Activated B cell treated with CpG ODN at 0.5 μM for 24 hours (primary cell): ENCODE measurements around the gene BCL11B. TPM values are rescaled to one million over a fixed set of nuclear protein-coding genes. Genes with fewer than 3 reads are reported as not detected.

Source experiments
- ATAC-seq: fragments of 200-7000 bp; cut with Tn5 transposase; one replicate; pipeline ENCODE4 v1.10.0; 2021; ENCODE audit warnings: low read depth, mild to moderate bottlenecking, moderate library complexity
- CTCF ChIA-PET: fragments of 350-600 bp; sonication (Branson Sonifier 250); formaldehyde crosslinking; loops from one replicate; lab custom pipeline; 2021; ENCODE audit warnings: antibody characterized with exemption; lab: Charles Lee
- POLR2A ChIA-PET: fragments of 350-600 bp; sonication (Branson Sonifier 250); formaldehyde crosslinking; loops from one replicate; lab custom pipeline; 2021; ENCODE audit warnings: antibody characterized with exemption; lab: Charles Lee
- DNase-seq: peaks from one replicate; pipeline ENCODE4 v3.0.0; 2022
- H3K27ac Mint-ChIP-seq: one replicate; pipeline ENCODE4 v1.8.0; 2020; ENCODE audit warnings: mixed read lengths
- H3K27me3 Mint-ChIP-seq: one replicate; pipeline ENCODE4 v1.8.0; 2021; ENCODE audit warnings: mixed read lengths
- H3K36me3 Mint-ChIP-seq: one replicate; pipeline ENCODE4 v1.8.0; 2021; ENCODE audit warnings: low read depth, mixed read lengths
- H3K4me1 Mint-ChIP-seq: one replicate; pipeline ENCODE4 v1.8.0; 2021; ENCODE audit warnings: mixed read lengths
- H3K4me3 Mint-ChIP-seq: one replicate; pipeline ENCODE4 v1.8.0; 2020; ENCODE audit warnings: mild to moderate bottlenecking, mixed read lengths
- H3K9me3 Mint-ChIP-seq: one replicate; pipeline ENCODE4 v1.8.0; 2020; ENCODE audit warnings: mixed read lengths
- intact Hi-C: fragments of 100-400 bp; cut with micrococcal nuclease; formaldehyde crosslinking; loops from one replicate; pipeline ENCODE4 v1.15.1; 2024
- total RNA-seq: library from RNA; stranded (reverse); gene quantifications from 2 replicates; pipeline ENCODE4 v1.2.3, GENCODE V29; 2022
- TF ChIP-seq, protein P1 (sequence below): fragments of 200-600 bp; IDR thresholded peaks from one replicate; pipeline ENCODE4 v1.8.0; 2022; ENCODE audit warnings: antibody characterized with exemption, mild to moderate bottlenecking

Gene BCL11B
- total RNA-seq, 1 donor from 2014 or later, result 0.13 TPM

DNA sequence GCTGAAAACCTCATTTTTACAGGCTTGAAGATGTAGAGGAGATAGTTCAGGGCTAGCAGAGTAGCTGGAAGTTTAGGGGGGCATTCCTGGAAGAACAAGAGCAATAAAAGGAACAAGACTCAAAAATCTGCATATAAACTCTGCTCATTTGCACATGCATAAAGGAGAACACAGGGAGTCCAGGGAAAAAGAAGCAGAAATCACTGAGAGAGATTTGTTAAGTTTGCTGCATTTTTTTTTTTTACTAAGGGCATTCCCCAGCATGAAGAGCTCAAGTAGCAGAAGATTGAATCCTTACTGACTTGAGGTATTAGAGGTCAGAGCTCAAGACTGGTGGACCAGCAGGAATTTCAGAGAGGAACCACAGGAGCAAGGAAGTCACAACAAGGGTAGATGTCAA, 28.2 kb upstream of the BCL11B start:
- DNase-seq (no peak), ATAC-seq (no peak)
- no peaks in the 10 kb centered on the region for H3K27me3 Mint-ChIP-seq
- H3K36me3 Mint-ChIP-seq, result no peaks in the 10 kb centered on the region
- TF ChIP-seq, protein P1, sequence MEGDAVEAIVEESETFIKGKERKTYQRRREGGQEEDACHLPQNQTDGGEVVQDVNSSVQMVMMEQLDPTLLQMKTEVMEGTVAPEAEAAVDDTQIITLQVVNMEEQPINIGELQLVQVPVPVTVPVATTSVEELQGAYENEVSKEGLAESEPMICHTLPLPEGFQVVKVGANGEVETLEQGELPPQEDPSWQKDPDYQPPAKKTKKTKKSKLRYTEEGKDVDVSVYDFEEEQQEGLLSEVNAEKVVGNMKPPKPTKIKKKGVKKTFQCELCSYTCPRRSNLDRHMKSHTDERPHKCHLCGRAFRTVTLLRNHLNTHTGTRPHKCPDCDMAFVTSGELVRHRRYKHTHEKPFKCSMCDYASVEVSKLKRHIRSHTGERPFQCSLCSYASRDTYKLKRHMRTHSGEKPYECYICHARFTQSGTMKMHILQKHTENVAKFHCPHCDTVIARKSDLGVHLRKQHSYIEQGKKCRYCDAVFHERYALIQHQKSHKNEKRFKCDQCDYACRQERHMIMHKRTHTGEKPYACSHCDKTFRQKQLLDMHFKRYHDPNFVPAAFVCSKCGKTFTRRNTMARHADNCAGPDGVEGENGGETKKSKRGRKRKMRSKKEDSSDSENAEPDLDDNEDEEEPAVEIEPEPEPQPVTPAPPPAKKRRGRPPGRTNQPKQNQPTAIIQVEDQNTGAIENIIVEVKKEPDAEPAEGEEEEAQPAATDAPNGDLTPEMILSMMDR, result no peak
- no peak overlapping the region for H3K4me3 Mint-ChIP-seq
- no peak overlapping the region for H3K27ac Mint-ChIP-seq
- peaks cover 17% of the 10 kb centered on the region for H3K9me3 Mint-ChIP-seq
- no peaks in the 10 kb centered on the region for H3K4me1 Mint-ChIP-seq
- POLR2A ChIA-PET, result no interaction called here
- CTCF ChIA-PET, result no interaction called here
- intact Hi-C loops, result no loop called here

DNA sequence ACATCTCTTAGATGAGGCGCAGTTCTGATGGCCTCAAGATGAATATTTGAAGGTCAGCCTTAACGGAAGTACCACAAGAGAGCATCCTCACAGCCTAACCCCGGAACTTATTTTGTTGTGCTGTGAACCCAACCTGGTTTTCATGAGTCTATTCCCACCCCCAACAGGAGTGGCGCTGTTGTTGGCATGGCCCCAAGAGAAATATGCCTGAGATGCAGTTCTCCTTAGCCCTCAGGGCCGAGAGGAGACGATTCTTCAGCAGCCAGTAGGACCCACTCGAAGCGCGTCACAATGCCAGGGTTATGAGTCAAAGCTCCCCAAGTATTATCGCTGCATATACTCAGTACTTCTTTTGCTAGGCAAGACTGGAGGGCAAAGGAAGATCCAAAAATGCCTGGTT, 24.5 kb upstream of the BCL11B start:
- Mint-ChIP-seq H3K36me3 (no peaks in the 10 kb centered on the region), H3K27ac (no peak overlapping the region), H3K27me3 (no peaks in the 10 kb centered on the region), H3K4me3 (no peak overlapping the region), H3K4me1 (no peaks in the 10 kb centered on the region), H3K9me3 (peaks cover 15% of the 10 kb centered on the region)
- TF ChIP-seq, protein P1, result no peak
- no peak for ATAC-seq
- CTCF ChIA-PET, result no interaction called here
- POLR2A ChIA-PET, result no interaction called here
- intact Hi-C loops, result no loop called here
- no peak for DNase-seq

GRCh38 chr14:99289394-99290189, 17.6 kb upstream of the BCL11B start:
- ChIA-PET CTCF (no interaction called here), POLR2A (no interaction called here)
- Mint-ChIP-seq H3K27ac (no peak overlapping the region), H3K36me3 (no peaks in the 10 kb centered on the region), H3K27me3 (peaks cover 8% of the 10 kb centered on the region), H3K4me1 (no peaks in the 10 kb centered on the region), H3K9me3 (no peaks in the 10 kb centered on the region), H3K4me3 (no peak overlapping the region)
- DNase-seq (no peak), ATAC-seq (no peak)
- intact Hi-C loops, result no loop called here
- TF ChIP-seq, protein P1, result no peak

DNA sequence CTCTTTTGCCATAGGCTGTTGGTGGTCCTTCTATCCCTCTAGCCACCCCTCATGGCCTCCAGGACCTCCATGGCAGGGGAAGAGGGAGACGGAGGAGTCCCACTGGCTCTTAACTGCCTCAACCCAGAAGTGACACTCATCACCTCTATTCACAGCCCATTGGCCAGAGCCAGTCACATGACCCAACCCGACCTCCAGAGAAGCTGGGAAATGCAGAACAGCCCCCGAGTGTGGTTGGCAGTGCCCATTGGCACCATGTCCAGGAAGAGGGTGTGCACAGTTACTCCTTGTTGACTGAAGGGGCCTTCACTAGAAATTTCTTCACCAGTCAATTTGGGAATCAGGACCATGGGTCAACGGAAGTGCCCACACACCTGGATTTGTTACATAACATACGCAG, 17.0 kb upstream of the BCL11B start:
- TF ChIP-seq, protein P1, result no peak
- Mint-ChIP-seq H3K9me3 (no peaks in the 10 kb centered on the region), H3K4me1 (no peaks in the 10 kb centered on the region), H3K4me3 (no peak overlapping the region), H3K36me3 (no peaks in the 10 kb centered on the region), H3K27me3 (peaks cover 10% of the 10 kb centered on the region), H3K27ac (no peak overlapping the region)
- ChIA-PET CTCF (no interaction called here), POLR2A (no interaction called here)
- ATAC-seq, result no peak
- no peak for DNase-seq
- intact Hi-C loops, result no loop called here

DNA sequence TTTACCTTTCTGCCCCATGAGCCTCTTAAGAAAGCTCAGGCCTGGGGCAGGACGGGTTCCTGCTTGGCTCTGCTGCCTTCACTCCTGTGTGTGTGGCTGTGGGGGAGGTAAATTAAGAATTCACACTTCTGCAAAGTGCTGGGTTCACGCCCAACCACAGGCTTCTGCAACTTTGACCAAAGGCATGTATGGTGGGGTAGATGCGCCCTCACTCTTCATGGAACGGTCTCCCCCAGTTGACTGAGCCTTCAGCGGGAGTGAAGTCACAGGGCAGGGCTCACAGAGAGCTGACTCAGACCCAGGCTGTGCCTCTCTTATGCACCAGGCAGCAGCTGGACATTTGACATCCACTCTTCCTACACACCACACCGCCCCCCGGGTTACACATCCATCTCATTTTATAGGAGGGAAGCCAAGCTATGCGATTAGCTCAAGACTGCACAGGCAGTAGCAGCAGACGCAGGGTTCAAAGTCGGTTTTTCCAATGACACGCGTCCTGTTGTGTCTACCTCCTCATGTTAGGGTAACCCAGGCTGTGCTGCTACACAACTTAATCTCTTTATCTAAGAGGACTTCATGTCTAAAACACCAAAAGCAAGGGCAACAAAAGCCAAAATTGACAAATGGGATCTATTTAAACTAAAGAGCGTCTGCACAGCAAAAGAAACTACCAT, 15.4 kb upstream of the BCL11B start:
- intact Hi-C loops, result no loop called here
- Mint-ChIP-seq H3K27me3 (peaks cover 10% of the 10 kb centered on the region), H3K4me1 (no peaks in the 10 kb centered on the region), H3K9me3 (no peaks in the 10 kb centered on the region), H3K4me3 (no peak overlapping the region), H3K36me3 (no peaks in the 10 kb centered on the region), H3K27ac (no peak overlapping the region)
- no peak for DNase-seq
- TF ChIP-seq, protein P1, result no peak
- CTCF ChIA-PET, result no interaction called here
- ATAC-seq, result no peak
- POLR2A ChIA-PET, result no interaction called here
